Fibroblast of skin of right biceps (primary cell): ENCODE data around the gene EZH2.

Source experiments
- DNase-seq: peaks from one replicate; pipeline ENCODE4 v3.0.0-alpha.2; 2013

The EZH2 gene

GRCh38 chr7:148884049-148884298 lies at the start of gene EZH2:
Gene EZH2 (minus strand): TSS chr7:148884291. CDS start chr7:148847298, 36,993 bp downstream.
- no peak for DNase-seq

GRCh38 chr7:148931470-148931869 lies 47.4 kb upstream of the EZH2 start:
- no peak for DNase-seq

- DNase-seq: no peak
Measured at GRCh38 chr7:148930335-148930734, 46.2 kb upstream of the EZH2 start.

GRCh38 chr7:148929176-148929575 lies 45.1 kb upstream of the EZH2 start:
- DNase-seq: no peak

- no peak for DNase-seq
Measured at GRCh38 chr7:148927123-148928045, 43.3 kb upstream of the EZH2 start.

GRCh38 chr7:148925836-148926235 lies 41.7 kb upstream of the EZH2 start:
- DNase-seq: no peak

GRCh38 chr7:148924011-148924410 lies 39.9 kb upstream of the EZH2 start:
- no peak for DNase-seq

GRCh38 chr7:148921806-148922205 lies 37.7 kb upstream of the EZH2 start:
- DNase-seq: no peak

GRCh38 chr7:148921189-148921588 lies 37.1 kb upstream of the EZH2 start:
- DNase-seq: no peak

GRCh38 chr7:148919859-148920258 lies 35.8 kb upstream of the EZH2 start:
- no peak for DNase-seq

- no peak for DNase-seq
Measured at GRCh38 chr7:148918058-148918596, 34.0 kb upstream of the EZH2 start.

- DNase-seq: peak; percentile 77
Measured at GRCh38 chr7:148916186-148916585, 32.1 kb upstream of the EZH2 start.

- no peak for DNase-seq
Measured at GRCh38 chr7:148915211-148915610, 31.1 kb upstream of the EZH2 start.

- peak; percentile 70 for DNase-seq
Measured at GRCh38 chr7:148914208-148914777, 30.2 kb upstream of the EZH2 start.

- DNase-seq: no peak
Measured at GRCh38 chr7:148912758-148913541, 28.9 kb upstream of the EZH2 start.

- no peak for DNase-seq
Measured at GRCh38 chr7:148912151-148912550, 28.1 kb upstream of the EZH2 start.

- DNase-seq: no peak
Measured at GRCh38 chr7:148911626-148912025, 27.5 kb upstream of the EZH2 start.

- DNase-seq: no peak
Measured at GRCh38 chr7:148909568-148909967, 25.5 kb upstream of the EZH2 start.

GRCh38 chr7:148906707-148907498 lies 22.8 kb upstream of the EZH2 start:
- DNase-seq: no peak

- DNase-seq: no peak
Measured at GRCh38 chr7:148905093-148905666, 21.1 kb upstream of the EZH2 start.

- no peak for DNase-seq
Measured at GRCh38 chr7:148903504-148903903, 19.4 kb upstream of the EZH2 start.

- DNase-seq: no peak
Measured at GRCh38 chr7:148901178-148901577, 17.1 kb upstream of the EZH2 start.
